ENCODE measurements around the gene CBLN3.

The CBLN3 gene

GRCh38 chr14:24401810-24402702 is 27.4 kb downstream of the CBLN3 start:
- no peak overlapping the region for H3K4me3 ChIP-seq (ENCODE audit: control insufficient read depth, low read depth, low read length)
- TF ChIP-seq CTCF (IDR thresholded peaks at IDR 0.05; ENCODE audit: control insufficient read depth, insufficient read depth, low read depth, low read length, missing control alignments) = no peak
- DNase-seq (ENCODE audit: low read depth) = no peak

DNA sequence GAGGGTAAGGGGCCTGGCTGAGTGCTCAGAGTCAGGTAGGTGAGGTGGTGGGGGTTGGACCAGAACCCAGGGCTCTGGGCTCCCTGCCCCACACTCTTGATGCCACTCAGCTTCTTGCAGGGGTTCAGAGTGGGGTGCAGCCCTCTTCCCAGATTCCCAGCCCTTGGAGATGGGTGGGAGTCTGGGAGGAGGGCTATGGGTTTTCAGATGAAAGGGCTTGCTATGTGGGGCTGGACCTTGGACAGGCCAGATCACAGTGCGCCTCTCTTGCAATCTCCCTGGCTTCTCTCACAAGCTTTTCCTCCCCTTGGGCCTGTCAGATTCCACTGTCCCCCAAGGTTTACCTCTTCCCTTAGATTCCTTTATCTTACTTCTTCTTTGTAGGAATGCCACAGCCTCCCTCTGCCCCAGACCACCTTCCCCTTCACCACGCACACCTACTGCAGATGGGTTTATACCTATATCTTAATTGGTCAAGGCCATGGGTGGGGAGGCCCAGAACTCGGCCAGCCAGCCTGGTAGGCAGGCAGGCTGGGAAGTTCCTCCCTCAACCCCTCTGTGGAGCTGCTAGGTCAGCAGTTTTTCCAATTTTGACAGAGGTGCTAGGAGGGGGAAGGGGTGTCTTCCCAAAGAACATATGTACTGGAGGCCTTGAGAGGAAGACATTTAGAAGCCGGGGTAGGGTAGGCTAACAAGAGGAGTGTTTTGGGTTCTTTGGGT is 29.3 kb downstream of the CBLN3 start:
- no peak for TF ChIP-seq CTCF (IDR thresholded peaks at IDR 0.05; ENCODE audit: control insufficient read depth, insufficient read depth, low read depth, low read length, missing control alignments)
- no peak overlapping the region for H3K4me3 ChIP-seq (ENCODE audit: control insufficient read depth, low read depth, low read length)
- DNase-seq (ENCODE audit: low read depth) = no peak

- no peak for DNase-seq (ENCODE audit: low read depth)
- no peak for TF ChIP-seq CTCF (IDR thresholded peaks at IDR 0.05; ENCODE audit: control insufficient read depth, insufficient read depth, low read depth, low read length, missing control alignments)
- H3K4me3 ChIP-seq (ENCODE audit: control insufficient read depth, low read depth, low read length) = peak overlapping the region; percentile 58
Measured at GRCh38 chr14:24399447-24399822, 30.0 kb downstream of the CBLN3 start.

- TF ChIP-seq CTCF (IDR thresholded peaks at IDR 0.05; ENCODE audit: control insufficient read depth, insufficient read depth, low read depth, low read length, missing control alignments) = no peak
- no peak for DNase-seq (ENCODE audit: low read depth)
- peak within 1 kb of the TSS; percentile 58 for H3K4me3 ChIP-seq (ENCODE audit: control insufficient read depth, low read depth, low read length)
Measured at GRCh38 chr14:24398653-24399446, 30.6 kb downstream of the CBLN3 start, which contains the start of gene NYNRIN. TSS of gene NYNRIN (plus strand) at chr14:24399003. CDS start at chr14:24399247, 244 bp downstream.

GRCh38 chr14:24398293-24398652 is 31.2 kb downstream of the CBLN3 start:
- DNase-seq (ENCODE audit: low read depth) = no peak
- TF ChIP-seq CTCF (IDR thresholded peaks at IDR 0.05; ENCODE audit: control insufficient read depth, insufficient read depth, low read depth, low read length, missing control alignments) = no peak
- no peak overlapping the region for H3K4me3 ChIP-seq (ENCODE audit: control insufficient read depth, low read depth, low read length)

DNA sequence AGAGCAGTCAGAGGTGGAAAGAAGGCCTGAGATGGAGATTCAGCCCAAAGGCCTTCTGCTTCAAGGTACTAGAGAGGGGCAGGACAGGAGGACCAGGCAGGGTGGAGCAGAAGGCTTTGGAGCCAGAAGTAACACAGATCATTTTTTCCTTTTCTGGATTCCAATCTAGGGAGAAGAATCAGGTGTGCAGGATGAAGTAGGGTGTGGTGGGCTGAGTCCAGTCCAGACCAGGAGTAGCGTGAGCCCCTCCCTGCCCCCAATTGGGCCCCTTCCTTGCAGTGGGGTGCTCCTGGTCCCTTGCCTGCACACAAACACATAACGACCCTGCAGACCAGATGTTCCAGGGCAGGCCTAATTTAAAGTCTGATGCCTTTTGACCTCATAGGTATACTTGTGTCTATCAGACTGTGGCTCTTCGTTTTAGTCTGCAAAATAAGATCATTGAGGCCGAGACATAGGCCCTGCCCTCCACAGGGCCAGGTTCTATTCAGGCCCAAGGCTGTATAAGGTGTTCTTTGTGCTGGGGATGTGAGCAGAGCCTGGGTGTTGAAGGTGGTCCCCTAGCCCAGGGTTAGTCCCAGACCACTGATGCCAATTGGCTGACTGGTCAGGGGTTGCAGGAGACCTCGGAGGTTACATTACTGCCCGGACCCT is 31.7 kb downstream of the CBLN3 start:
- no peak for DNase-seq (ENCODE audit: low read depth)
- TF ChIP-seq CTCF (IDR thresholded peaks at IDR 0.05; ENCODE audit: control insufficient read depth, insufficient read depth, low read depth, low read length, missing control alignments) = no peak
- no peak overlapping the region for H3K4me3 ChIP-seq (ENCODE audit: control insufficient read depth, low read depth, low read length)

Measured in AG09309 (cell line).